ENCODE results near the gene VPS18.

VPS18 gene

DNA sequence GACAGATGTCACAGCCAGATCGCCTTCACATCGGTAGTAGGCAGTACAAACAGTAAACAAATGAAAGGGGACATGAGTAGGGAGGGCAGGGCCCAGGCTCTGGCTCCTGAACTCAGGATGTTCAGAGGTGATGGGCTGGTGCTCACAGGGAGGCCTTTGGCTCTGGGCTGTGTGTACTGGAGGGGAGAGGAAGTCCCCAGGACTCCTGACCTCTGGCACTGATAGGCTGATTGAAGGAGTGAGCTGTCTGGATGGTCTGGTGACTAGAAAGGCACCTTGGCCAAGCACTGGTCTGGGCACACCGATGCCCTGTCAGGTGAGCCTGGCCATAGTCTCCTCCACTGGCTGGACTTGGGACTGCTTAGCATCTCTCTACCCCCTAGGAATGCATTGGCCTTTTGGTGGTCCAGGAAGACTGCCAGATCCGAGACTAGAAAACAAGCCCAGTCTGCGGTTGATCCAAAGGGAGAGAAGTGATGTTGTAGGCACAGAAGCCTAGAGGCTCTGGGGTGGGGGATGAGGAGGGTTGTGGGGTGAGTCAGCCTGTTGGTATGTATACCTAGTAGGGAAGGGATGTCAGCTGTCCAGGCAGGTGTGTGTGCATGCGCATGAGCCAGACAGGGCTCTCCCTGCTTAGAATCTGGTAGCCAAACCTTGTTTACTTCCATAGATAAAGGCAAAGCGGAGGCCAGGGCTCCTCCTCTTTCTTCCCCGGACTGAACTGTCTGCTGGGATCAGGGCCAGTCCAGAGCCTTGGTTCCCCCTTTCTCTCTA, 48.6 kb upstream of the VPS18 start:
- Histone ChIP-seq H3K4me2 (ENCODE audit: low read length) (no peak overlapping the region), H3K36me3 (replicated peaks; ENCODE audit: low read depth, low read length) (no peaks in the 10 kb centered on the region), H4K20me1 (ENCODE audit: insufficient read depth, low read length) (no peaks in the 10 kb centered on the region), H3K4me3 (ENCODE audit: low read length) (no peak overlapping the region), H3K9me3 (ENCODE audit: insufficient read depth, low read length) (no peaks in the 10 kb centered on the region), H3K9ac (ENCODE audit: low read length) (no peak overlapping the region), H2AFZ (ENCODE audit: low read depth, low read length) (no peak overlapping the region), H3K4me1 (ENCODE audit: low read length) (peaks cover 19% of the 10 kb centered on the region), H3K27me3 (ENCODE audit: low read depth, low read length) (no peaks in the 10 kb centered on the region), H3K27ac (ENCODE audit: low read length) (no peak overlapping the region), H3K79me2 (ENCODE audit: low read length) (no peaks in the 10 kb centered on the region)
- TF ChIP-seq, protein P1, sequence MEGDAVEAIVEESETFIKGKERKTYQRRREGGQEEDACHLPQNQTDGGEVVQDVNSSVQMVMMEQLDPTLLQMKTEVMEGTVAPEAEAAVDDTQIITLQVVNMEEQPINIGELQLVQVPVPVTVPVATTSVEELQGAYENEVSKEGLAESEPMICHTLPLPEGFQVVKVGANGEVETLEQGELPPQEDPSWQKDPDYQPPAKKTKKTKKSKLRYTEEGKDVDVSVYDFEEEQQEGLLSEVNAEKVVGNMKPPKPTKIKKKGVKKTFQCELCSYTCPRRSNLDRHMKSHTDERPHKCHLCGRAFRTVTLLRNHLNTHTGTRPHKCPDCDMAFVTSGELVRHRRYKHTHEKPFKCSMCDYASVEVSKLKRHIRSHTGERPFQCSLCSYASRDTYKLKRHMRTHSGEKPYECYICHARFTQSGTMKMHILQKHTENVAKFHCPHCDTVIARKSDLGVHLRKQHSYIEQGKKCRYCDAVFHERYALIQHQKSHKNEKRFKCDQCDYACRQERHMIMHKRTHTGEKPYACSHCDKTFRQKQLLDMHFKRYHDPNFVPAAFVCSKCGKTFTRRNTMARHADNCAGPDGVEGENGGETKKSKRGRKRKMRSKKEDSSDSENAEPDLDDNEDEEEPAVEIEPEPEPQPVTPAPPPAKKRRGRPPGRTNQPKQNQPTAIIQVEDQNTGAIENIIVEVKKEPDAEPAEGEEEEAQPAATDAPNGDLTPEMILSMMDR (IDR thresholded peaks at IDR 0.05; ENCODE audit: low read depth, low read length): no peak
- no peak for TF ChIP-seq EZH2phosphoT487 (IDR thresholded peaks at IDR 0.05; ENCODE audit: low read depth)

DNA sequence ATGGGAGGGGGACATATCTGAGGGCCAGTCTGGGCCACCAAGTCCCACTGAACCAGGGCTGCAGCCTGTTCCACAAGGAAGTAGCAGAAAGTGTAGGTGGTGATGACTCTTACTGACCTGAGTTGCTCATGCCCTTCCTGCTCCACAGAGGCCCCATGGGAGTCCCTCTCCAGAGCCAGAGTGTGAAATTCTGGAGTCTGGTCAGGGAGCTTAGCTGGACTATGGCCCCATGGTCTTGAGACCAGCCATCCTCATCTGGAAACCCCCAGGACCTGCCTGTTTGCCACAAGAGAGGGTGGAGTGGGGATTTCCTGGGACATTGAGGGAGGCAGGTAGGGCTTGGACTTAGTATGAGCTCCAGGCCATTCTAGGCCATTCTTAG, 47.4 kb upstream of the VPS18 start:
- Histone ChIP-seq H3K36me3 (replicated peaks; ENCODE audit: low read depth, low read length) (no peaks in the 10 kb centered on the region), H2AFZ (ENCODE audit: low read depth, low read length) (peak overlapping the region; percentile 86), H3K4me2 (ENCODE audit: low read length) (peak overlapping the region; percentile 60), H3K9me3 (ENCODE audit: insufficient read depth, low read length) (no peaks in the 10 kb centered on the region), H3K27me3 (ENCODE audit: low read depth, low read length) (no peaks in the 10 kb centered on the region), H3K9ac (ENCODE audit: low read length) (peak overlapping the region; percentile 25; the same call in 1 of the 2 replicates), H3K79me2 (ENCODE audit: low read length) (no peaks in the 10 kb centered on the region), H3K4me1 (ENCODE audit: low read length) (peaks cover 19% of the 10 kb centered on the region), H3K4me3 (ENCODE audit: low read length) (peak overlapping the region; percentile 39; the same call in 1 of the 2 replicates), H3K27ac (ENCODE audit: low read length) (no peak overlapping the region), H4K20me1 (ENCODE audit: insufficient read depth, low read length) (no peaks in the 10 kb centered on the region)
- TF ChIP-seq, protein P1 (IDR thresholded peaks at IDR 0.05; ENCODE audit: low read depth, low read length): no peak

DNA sequence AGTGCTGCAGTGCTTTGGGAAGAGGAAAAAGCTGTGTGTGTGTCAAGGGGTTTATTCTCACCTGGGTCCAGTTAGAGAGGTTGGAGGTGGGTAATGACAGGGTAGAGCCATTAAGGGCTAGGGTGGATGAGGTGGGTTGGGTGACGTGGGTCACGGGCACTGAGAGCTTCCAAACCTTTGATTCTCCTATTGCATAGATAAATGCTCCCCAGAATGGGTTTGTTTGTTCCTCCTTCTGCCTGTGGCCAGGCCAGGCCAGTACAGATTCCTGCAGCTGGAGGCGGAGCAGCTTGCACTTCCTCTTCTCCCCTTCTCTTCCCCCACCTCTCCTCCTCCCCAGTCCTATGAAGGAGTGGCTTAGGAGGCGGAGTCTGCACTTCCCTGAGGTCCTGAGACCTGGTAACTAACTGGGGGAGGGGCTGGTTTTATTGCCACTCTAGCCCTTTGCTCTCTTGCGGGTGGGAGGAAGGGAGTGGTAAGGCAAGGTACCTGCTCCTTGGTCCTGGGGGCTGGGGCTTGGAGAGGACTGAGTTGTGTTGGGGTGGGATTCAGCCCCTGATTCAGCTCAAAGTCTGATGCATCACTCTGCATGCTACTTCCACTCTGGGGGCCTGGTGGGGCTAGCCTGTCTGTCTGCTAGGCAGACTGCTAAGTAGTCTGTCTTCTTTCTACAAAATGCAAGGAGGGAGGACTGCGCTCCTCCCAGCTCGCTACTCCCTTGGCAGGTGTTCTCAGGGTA, 46.9 kb upstream of the VPS18 start:
- Histone ChIP-seq H3K36me3 (replicated peaks; ENCODE audit: low read depth, low read length) (no peaks in the 10 kb centered on the region), H3K79me2 (ENCODE audit: low read length) (no peaks in the 10 kb centered on the region), H3K27ac (ENCODE audit: low read length) (0 out of 2 replicates have a peak overlapping the region, but pooled peaks have one; percentile 24), H3K9ac (ENCODE audit: low read length) (peak overlapping the region; percentile 25; the same call in 1 of the 2 replicates), H3K4me3 (ENCODE audit: low read length) (peak overlapping the region; percentile 39; the same call in 1 of the 2 replicates), H3K4me2 (ENCODE audit: low read length) (peak overlapping the region; percentile 60), H4K20me1 (ENCODE audit: insufficient read depth, low read length) (no peaks in the 10 kb centered on the region), H3K4me1 (ENCODE audit: low read length) (peaks cover 19% of the 10 kb centered on the region), H3K9me3 (ENCODE audit: insufficient read depth, low read length) (no peaks in the 10 kb centered on the region), H2AFZ (ENCODE audit: low read depth, low read length) (peak overlapping the region; percentile 86), H3K27me3 (ENCODE audit: low read depth, low read length) (no peaks in the 10 kb centered on the region)
- TF ChIP-seq, protein P1 (IDR thresholded peaks at IDR 0.05; ENCODE audit: low read depth, low read length): no peak
- no peak for TF ChIP-seq EZH2phosphoT487 (IDR thresholded peaks at IDR 0.05; ENCODE audit: low read depth)

DNA sequence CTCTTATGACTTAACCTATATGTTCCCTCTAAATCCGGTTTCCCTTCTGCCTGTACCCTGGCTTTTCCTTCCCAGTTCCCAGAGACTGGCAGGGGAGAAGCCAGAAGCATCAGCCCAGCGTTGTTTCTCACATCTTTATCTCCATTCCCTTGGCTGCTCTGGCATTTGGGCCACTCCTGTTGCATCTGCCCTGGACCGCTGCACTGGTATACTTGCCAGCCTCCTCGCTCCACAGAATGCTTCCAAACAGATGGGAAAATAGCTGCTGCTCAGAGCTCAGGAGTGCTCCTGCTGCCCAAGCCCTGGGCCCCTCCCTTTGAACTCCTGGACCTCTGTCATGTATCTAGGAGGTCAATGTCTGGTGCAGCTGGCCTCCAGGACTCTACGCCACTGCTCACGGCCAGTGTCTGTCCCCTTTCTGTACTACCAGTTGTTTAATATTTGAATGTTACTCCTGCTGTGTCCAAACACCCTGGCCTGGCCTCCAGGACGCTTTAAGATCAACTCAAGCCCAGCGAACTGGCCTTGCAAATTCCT, 43.6 kb upstream of the VPS18 start:
- no peak for TF ChIP-seq EZH2phosphoT487 (IDR thresholded peaks at IDR 0.05; ENCODE audit: low read depth)
- TF ChIP-seq, protein P1 (IDR thresholded peaks at IDR 0.05; ENCODE audit: low read depth, low read length): no peak
- H2AFZ ChIP-seq (ENCODE audit: low read depth, low read length): no peak overlapping the region
- no peak overlapping the region for H3K9ac ChIP-seq (ENCODE audit: low read length)
- no peaks in the 10 kb centered on the region for H3K27me3 ChIP-seq (ENCODE audit: low read depth, low read length)
- peaks cover 19% of the 10 kb centered on the region for H3K4me1 ChIP-seq (ENCODE audit: low read length)
- no peak overlapping the region for H3K4me2 ChIP-seq (ENCODE audit: low read length)
- no peaks in the 10 kb centered on the region for H3K9me3 ChIP-seq (ENCODE audit: insufficient read depth, low read length)
- H3K36me3 ChIP-seq (replicated peaks; ENCODE audit: low read depth, low read length): no peaks in the 10 kb centered on the region
- H3K4me3 ChIP-seq (ENCODE audit: low read length): no peak overlapping the region
- no peaks in the 10 kb centered on the region for H4K20me1 ChIP-seq (ENCODE audit: insufficient read depth, low read length)
- no peak overlapping the region for H3K27ac ChIP-seq (ENCODE audit: low read length)
- no peaks in the 10 kb centered on the region for H3K79me2 ChIP-seq (ENCODE audit: low read length)

Measured in OCI-LY3 (cell line).